ENCODE data around the gene KIAA1755. TPM values are rescaled to one million over a fixed set of nuclear protein-coding genes. Genes with fewer than 3 reads are reported as not detected.

The KIAA1755 gene
- total and polyA plus RNA-seq, 9 of the 15 experiments (the other 6 are each of a cell fraction or from before 2014, with no cell fraction given) = not detected

- intact Hi-C loops (cut with micrococcal nuclease) = no loop called here
- ATAC-seq = no peak
- no TSS peak for BruUV-seq (replicated peaks)
Observed at GRCh38 chr20:38207621-38208020, 52.9 kb downstream of the KIAA1755 start.

More at GRCh38 chr20:38207621-38208020, 52.9 kb downstream of the KIAA1755 start:
- TF ChIP-seq, protein P1, sequence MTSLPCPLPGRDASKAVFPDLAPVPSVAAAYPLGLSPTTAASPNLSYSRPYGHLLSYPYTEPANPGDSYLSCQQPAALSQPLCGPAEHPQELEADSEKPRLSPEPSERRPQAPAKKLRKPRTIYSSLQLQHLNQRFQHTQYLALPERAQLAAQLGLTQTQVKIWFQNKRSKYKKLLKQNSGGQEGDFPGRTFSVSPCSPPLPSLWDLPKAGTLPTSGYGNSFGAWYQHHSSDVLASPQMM (CRISPR knock-in tag; IDR thresholded peaks at IDR 0.05) = no peak
- TF ChIP-seq SIRT6 (IDR thresholded peaks at IDR 0.05; ENCODE audit: low read depth, low read length) (no peak), ZNF696 (CRISPR knock-in tag; conservative IDR thresholded peaks at IDR 0.05) (no peak), ZZZ3 (IDR thresholded peaks at IDR 0.05) (no peak), HMG20B (CRISPR knock-in tag; IDR thresholded peaks at IDR 0.05) (no peak), ETS2 (tag; IDR thresholded peaks at IDR 0.05; ENCODE audit: borderline replicate concordance, poor library complexity, severe bottlenecking) (no peak), GABPB2 (CRISPR knock-in tag; conservative IDR thresholded peaks at IDR 0.05) (no peak), CREB1 (IDR thresholded peaks at IDR 0.05) (no peak), CREB1 (CRISPR knock-in tag; IDR thresholded peaks at IDR 0.05) (no peak), ZEB2 (IDR thresholded peaks at IDR 0.05) (no peak), ZNF75A (CRISPR knock-in tag; IDR thresholded peaks at IDR 0.05) (no peak), ZNF133 (CRISPR knock-in tag; IDR thresholded peaks at IDR 0.05) (no peak), DPF2 (IDR thresholded peaks at IDR 0.05) (no peak), ZNF436 (CRISPR knock-in tag; IDR thresholded peaks at IDR 0.05) (no peak), FOXP1 (CRISPR knock-in tag; IDR thresholded peaks at IDR 0.05) (no peak)
- TF ChIP-seq, protein P2, sequence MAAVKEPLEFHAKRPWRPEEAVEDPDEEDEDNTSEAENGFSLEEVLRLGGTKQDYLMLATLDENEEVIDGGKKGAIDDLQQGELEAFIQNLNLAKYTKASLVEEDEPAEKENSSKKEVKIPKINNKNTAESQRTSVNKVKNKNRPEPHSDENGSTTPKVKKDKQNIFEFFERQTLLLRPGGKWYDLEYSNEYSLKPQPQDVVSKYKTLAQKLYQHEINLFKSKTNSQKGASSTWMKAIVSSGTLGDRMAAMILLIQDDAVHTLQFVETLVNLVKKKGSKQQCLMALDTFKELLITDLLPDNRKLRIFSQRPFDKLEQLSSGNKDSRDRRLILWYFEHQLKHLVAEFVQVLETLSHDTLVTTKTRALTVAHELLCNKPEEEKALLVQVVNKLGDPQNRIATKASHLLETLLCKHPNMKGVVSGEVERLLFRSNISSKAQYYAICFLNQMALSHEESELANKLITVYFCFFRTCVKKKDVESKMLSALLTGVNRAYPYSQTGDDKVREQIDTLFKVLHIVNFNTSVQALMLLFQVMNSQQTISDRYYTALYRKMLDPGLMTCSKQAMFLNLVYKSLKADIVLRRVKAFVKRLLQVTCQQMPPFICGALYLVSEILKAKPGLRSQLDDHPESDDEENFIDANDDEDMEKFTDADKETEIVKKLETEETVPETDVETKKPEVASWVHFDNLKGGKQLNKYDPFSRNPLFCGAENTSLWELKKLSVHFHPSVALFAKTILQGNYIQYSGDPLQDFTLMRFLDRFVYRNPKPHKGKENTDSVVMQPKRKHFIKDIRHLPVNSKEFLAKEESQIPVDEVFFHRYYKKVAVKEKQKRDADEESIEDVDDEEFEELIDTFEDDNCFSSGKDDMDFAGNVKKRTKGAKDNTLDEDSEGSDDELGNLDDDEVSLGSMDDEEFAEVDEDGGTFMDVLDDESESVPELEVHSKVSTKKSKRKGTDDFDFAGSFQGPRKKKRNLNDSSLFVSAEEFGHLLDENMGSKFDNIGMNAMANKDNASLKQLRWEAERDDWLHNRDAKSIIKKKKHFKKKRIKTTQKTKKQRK (IDR thresholded peaks at IDR 0.05; ENCODE audit: borderline replicate concordance, low read depth, low read length) = no peak
- CTCF ChIA-PET (ENCODE audit: low intra/inter-chr PET ratio) = no interaction called here
- no peak overlapping the region for H3K4me3 ChIP-seq
- H3K9me3 ChIP-seq (replicated peaks; ENCODE audit: control insufficient read depth, insufficient read depth, low read depth, low read length) = no peaks in the 10 kb centered on the region; the same call in 1 of the 2 replicates
- no peaks in the 10 kb centered on the region for H3K36me3 ChIP-seq (ENCODE audit: control insufficient read depth, insufficient read depth, low read length)
- H3K4me1 ChIP-seq (replicated peaks in 1 of 2; ENCODE audit: control insufficient read depth in 2 of 2, insufficient read depth in 2 of 2, low read length in 2 of 2) = peaks cover 0 to 3% of the 10 kb centered on the region in 2 experiments; a peak in 2 of 5 replicates
- FAIRE-seq (no peak), DNase-seq (ENCODE audit: extremely low read depth in 1 of 4, low spot score in 3 of 4) (no peak)
- no peak overlapping the region for H3K9ac ChIP-seq (ENCODE audit: insufficient read depth in 1 of 2, low read depth in 2 of 2, low read length in 2 of 2)
- H3K9me1 ChIP-seq (ENCODE audit: control insufficient read depth, insufficient read depth, low read length) = no peaks in the 10 kb centered on the region
- in situ Hi-C loops (cut with MboI) = no loop called here
- no peak overlapping the region for H3K27ac ChIP-seq (ENCODE audit: extremely low read depth, low read depth, low read length)
- H3K79me2 ChIP-seq (ENCODE audit: control insufficient read depth, insufficient read depth, low read length) = no peaks in the 10 kb centered on the region
- H2AFZ ChIP-seq (ENCODE audit: low read depth, low read length) = no peak overlapping the region
- H3K4me2 ChIP-seq (ENCODE audit: insufficient read depth, low read length) = no peak overlapping the region
- H3K27me3 ChIP-seq (ENCODE audit: control insufficient read depth in 2 of 2, insufficient read depth in 2 of 2, low read length in 2 of 2) = peaks cover 9 to 13% of the 10 kb centered on the region in 2 experiments; a peak in 4 of 5 replicates
- POLR2A ChIA-PET = interaction anchor here (0.7 to 1.3 kb wide), 2 partner anchors 9 to 214 kb away, joined by 3 read pairs; no protein-coding TSS in a partner anchor
- H4K20me1 ChIP-seq (replicated peaks; ENCODE audit: control insufficient read depth, insufficient read depth, low read length) = no peaks in the 10 kb centered on the region
- WGBS (ENCODE audit: insufficient coverage, low coverage, missing lambda C conversion rate) = 0% methylated on average over 2 of the region's 2 CpGs

All from K562 (cell line).